Myocyte (in vitro differentiated cells): ENCODE measurements around the gene MICU2. TPM values are rescaled to one million over a fixed set of nuclear protein-coding genes. Genes with fewer than 3 reads are reported as not detected.

Experiments
- DNase-seq: peaks from one replicate; pipeline ENCODE4 v3.0.0-alpha.2; 2012; ENCODE audit warnings: low read depth
- total RNA-seq: library from RNA; depleted of rRNA; stranded (reverse); fragments of >200 nt; gene quantifications from 2 replicates; pipeline ENCODE4 v1.2.3, GENCODE V29; 2014

Gene MICU2
- total RNA-seq, 1 donor from 2014 or later: 188 TPM

GRCh38 chr13:21504379-21504778 is 99.6 kb downstream of the MICU2 start:
- DNase-seq: no peak

GRCh38 chr13:21501686-21502085 is 102.3 kb downstream of the MICU2 start:
- no peak for DNase-seq

- no peak for DNase-seq
These were observed 117.6 kb downstream of the MICU2 start for GRCh38 chr13:21486322-21486721.

- no peak for DNase-seq
These were observed 120.2 kb downstream of the MICU2 start for GRCh38 chr13:21483748-21484147.

- peak; percentile 89 for DNase-seq
These were observed 122.6 kb downstream of the MICU2 start for GRCh38 chr13:21481359-21481758.

GRCh38 chr13:21478881-21479808 is 124.8 kb downstream of the MICU2 start:
- peak; percentile 86 for DNase-seq

- peak; percentile 86 for DNase-seq
These were observed 127.0 kb downstream of the MICU2 start for GRCh38 chr13:21476893-21477472.

GRCh38 chr13:21475115-21475514 is 128.9 kb downstream of the MICU2 start:
- no peak for DNase-seq

GRCh38 chr13:21470785-21471184 is 133.2 kb downstream of the MICU2 start:
- no peak for DNase-seq

- no peak for DNase-seq
These were observed 137.4 kb downstream of the MICU2 start for GRCh38 chr13:21466527-21466926.

GRCh38 chr13:21465710-21466160 is 138.2 kb downstream of the MICU2 start:
- no peak for DNase-seq

GRCh38 chr13:21463424-21463823 is 140.5 kb downstream of the MICU2 start:
- no peak for DNase-seq

- no peak for DNase-seq
These were observed 142.8 kb downstream of the MICU2 start for GRCh38 chr13:21461131-21461530.

- peak; percentile 81 for DNase-seq
These were observed 144.9 kb downstream of the MICU2 start, which contains the start of gene ZDHHC20 for GRCh38 chr13:21458813-21459701. ZDHHC20 (minus strand) TSS chr13:21459303; CDS start chr13:21459171, 132 bp downstream.

- peak; percentile 18 for DNase-seq
These were observed 145.5 kb downstream of the MICU2 start for GRCh38 chr13:21458451-21458812.

- DNase-seq: no peak
These were observed 150.4 kb downstream of the MICU2 start for GRCh38 chr13:21453387-21454081.

GRCh38 chr13:21450936-21451335 is 153.0 kb downstream of the MICU2 start:
- no peak for DNase-seq

GRCh38 chr13:21446656-21447055 is 157.3 kb downstream of the MICU2 start:
- DNase-seq: no peak

GRCh38 chr13:21445759-21446158 is 158.2 kb downstream of the MICU2 start:
- no peak for DNase-seq

GRCh38 chr13:21443171-21443570 is 160.8 kb downstream of the MICU2 start:
- no peak for DNase-seq
